NB4 (cell line): ENCODE data around the gene FDX2.

ENCODE experiments used
- CTCF ChIP-seq: IDR thresholded peaks from one replicate; pipeline ENCODE4 v1.5.1; 2012; ENCODE audit warnings: low read depth, low read length
- MAX ChIP-seq: IDR thresholded peaks from 2 replicates; pipeline ENCODE4 v1.6.1; 2011; ENCODE audit warnings: low read depth, low read length
- POLR2A ChIP-seq: IDR thresholded peaks from 2 replicates; pipeline ENCODE4 v1.6.1; 2011; ENCODE audit warnings: mild to moderate bottlenecking; ENCODE audit not compliant: insufficient read length; ENCODE audit errors: extremely low read depth

GRCh38 chr19:10353793-10354391, 38.1 kb upstream of the FDX2 start:
- TF ChIP-seq CTCF (no peak), MAX (no peak), POLR2A (no peak)
